G401.6 (cell line): ENCODE measurements around the gene S100A5.
"Not testable (repeated sequence)": the region's sequence is repeated elsewhere in the genome, so short reads cannot be mapped to it uniquely, and the experiment has no call there.

Experiments
- FAIRE-seq: peaks from 2 replicates; lab custom pipeline; 2012; peaks lifted over from hg19 to GRCh38; lab: Jason Lieb, UNC

Gene S100A5, protein sequence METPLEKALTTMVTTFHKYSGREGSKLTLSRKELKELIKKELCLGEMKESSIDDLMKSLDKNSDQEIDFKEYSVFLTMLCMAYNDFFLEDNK

DNA sequence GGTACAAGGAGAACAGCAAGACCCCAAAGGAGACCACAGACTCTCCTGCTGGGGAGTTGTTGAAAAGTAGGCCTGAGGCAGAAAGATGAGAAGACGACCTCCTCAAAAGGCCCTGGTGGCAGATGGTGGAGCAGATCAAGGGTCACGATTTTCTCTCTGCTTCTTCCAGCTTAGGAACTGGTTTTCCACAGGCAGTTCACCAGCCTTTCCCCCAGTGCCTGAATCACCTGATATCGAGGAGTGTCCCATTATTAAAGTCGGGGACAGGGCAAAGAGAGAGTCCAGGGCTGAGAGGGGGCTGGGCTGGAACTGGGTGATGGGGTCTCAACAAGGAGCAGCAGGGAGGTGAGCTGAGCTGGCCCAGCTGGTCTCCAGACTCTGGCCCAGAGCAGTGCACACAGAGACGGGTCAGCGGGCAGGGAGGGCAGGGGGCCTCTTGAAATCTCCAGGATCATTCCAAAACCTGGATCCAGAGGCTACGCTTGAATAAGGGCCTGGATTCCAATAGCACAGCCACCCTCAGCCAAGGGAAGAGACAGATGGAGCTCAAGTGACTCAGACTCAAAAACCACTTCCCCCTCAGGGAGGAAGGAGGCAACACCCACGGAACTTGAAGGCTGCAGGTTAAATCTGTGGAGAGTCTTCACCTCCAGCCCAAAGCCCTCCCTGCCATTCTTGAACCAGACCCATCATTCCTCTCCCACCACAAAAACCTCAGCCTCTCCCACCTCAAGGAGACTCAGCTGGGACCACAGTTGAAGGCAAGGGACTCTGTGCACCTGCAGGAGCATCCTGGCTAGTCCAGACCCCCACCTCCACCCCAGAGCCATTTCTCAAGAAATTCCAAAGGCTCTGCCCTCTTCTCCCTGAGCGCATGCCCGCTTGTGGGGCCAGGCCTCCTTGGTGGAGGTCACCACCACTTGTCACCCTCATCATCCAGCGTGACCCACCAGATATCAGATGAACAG is at the start of gene S100A5:
Gene S100A5 (minus strand): TSS at position 541 of the 968 bp plus-strand sequence. CDS start 743 bp downstream, outside the sequence.
- no peak for FAIRE-seq

DNA sequence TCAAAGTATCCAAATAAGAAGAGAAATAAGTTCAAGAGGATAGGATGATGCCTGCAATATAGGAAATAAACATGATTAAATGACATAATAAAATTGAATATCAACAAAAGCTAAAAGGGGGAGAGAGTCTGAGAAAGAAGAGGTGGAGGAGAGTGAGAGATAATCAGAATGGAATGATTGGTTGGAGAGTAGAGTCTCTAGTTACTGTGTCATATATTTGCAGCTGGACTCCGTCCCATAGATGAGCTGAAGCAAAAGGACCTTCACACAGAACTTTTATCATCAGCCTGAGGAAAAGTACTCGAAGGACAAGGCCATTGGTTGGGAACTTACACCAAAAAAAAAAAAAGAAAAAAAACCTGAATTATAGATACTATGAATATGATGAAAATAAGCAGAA is 47.7 kb upstream of the S100A5 start:
- FAIRE-seq, result no peak

DNA sequence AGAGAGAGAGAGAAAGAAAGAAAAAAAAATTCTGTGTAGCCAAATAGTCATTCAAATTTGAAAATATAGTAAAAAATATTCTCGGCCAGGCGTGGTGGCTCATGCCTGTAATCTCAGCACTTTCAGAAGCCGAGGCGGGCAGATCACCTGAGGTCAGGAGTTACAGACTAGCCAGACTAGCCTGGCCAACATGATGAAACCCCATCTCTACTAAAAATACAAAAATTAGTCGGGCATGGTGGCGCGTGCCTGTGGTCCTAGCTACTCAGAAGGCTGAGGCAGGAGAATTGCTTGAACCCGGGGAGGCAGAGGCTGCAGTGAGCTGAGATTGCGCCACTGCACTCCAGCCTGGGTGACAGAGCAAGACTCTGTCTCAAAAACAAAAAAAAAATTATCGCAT is 47.3 kb upstream of the S100A5 start:
- not testable (repeated sequence) for FAIRE-seq

DNA sequence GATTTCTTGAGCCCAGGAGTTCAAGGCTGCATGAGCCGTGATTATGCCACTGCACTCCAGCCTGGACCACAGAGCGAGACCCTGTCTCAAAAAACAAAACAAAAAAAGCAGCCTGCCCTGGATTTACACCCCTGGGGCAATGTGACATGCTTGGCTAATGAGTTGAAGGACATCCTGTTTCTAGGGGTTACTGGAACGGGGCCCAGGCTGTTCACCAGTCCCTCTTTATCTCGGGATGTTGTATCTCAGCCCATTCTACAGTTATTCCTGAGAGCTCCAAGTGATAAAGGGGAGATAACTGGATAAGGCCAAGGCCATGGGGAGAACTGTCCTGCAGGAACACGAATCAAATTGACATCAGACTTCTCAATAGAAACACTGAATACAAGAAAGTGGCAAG is 46.6 kb upstream of the S100A5 start:
- no peak for FAIRE-seq

DNA sequence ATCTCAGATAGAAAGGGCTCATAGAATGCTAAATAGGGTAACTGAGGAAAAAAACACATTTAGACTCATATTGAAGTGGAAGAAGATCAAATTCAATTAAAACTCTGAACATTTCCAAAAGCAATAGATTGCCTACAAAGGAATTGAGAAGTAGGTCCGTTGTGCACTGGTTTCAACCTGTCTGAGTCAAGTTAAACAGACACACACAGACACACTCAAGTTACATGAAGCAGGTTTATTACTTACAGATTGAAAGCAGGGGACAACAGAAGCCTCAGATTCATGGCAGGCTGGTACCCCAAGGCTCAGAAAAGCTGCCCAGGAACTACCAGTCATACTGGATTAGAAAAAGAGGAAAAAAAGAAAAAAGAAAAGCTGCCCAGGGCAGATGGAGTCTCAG is 45.6 kb upstream of the S100A5 start:
- FAIRE-seq, result no peak

DNA sequence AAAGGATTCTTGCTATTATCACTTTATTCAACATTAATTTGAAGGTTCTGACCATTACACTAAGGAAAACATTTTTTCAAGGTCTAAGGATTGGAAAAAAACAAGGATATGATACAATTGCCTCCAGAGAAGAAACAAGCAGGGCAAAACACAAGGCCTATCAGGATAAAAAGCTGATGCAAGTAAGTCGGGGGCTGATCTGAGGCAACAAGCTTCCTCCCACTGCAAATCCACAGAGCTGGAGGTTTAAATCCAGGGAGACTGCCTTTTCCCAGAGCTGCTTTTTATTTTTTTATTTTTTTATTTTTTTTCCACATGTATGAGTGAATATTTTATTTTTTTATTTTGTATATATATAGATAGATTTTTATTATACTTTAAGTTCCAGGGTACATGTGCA is 44.3 kb upstream of the S100A5 start:
- no peak for FAIRE-seq

DNA sequence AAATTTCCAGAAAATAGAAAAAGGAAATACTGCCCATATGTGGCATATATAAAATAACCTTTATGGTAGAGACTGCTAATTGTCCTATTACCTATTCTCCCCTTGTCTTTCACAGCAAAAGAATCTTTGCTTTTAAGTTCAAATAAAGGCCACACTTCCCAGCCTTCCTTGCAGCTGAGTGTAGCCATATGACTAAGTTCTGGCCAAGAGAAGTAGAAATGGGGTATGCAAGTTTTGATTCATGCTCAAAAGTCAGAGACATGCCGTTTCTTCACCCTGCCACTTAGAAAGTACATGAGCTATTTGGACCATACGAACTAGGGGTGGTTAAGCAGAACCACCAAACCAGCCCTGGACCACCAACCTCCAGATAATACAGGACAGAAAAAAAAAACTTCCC is 43.2 kb upstream of the S100A5 start:
- FAIRE-seq, result no peak

DNA sequence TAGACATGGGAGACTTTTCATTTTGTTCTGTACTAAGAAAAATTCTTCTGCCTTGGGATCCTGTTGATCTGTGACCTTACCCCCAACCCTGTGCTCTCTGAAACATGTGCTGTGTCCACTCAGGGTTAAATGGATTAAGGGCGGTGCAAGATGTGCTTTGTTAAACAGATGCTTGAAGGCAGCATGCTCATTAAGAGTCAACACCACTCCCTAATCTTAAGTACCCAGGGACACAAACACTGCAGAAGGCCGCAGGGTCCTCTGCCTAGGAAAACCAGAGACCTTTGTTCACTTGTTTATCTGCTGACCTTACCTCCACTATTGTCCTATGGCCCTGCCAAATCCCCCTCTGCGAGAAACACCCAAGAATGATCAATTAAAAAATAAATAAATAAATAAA is 42.8 kb upstream of the S100A5 start:
- FAIRE-seq, result not testable (repeated sequence)

DNA sequence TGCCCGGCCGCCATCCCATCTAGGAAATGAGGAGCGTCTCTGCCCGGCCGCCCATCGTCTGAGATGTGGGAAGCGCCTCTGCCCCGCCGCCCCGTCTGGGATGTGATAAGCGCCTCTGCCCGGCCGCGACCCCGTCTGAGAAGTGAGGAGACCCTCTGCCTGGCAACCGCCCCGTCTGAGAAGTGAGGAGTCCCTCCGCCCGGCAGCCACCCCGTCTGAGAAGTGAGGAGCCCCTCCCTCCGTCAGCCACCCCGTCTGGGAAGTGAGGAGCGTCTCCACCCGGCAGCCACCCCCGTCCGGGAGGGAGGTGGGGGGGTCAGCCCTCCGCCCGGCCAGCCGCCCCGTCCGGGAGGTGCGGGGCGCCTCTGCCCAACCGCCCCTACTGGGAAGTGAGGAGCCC is 42.1 kb upstream of the S100A5 start:
- not testable (repeated sequence) for FAIRE-seq

DNA sequence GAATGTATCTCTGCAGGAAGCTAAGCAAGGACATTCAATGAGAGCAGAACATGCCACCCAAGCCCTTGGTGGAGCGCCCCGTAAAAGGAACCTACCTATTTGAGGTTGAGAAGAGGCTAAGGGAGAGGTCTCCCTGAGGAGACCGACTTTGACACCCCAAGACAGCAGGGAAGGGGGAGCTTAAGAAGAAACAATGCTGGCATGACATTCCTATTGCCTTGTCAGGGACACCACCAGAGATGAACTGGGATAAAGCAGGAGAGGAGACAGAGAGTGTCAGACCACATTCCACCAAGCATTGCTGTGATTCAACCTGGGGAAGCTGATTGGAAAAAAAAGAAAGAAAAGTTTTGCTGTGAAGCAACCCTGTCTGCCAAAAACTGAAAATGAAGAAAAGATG is 38.2 kb upstream of the S100A5 start:
- no peak for FAIRE-seq

DNA sequence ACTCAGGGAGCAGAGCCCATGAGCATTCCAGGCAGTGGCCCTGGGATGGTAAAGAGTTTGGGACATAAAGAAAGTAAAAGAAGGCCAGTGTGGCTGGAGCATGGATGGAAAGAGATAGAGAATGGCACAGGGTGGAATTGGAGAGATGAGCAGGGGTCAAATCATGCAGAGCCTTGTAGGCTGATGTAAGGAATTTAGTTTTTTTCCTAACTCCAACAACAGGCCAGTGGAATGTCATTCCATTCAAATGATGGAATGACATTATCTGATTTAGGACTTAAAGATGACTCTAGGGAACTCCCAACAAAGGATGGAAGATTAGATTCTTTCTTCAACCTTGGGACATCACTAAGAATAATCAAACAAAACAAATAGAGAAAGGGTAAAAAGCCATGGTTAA is 37.8 kb upstream of the S100A5 start:
- FAIRE-seq, result no peak

DNA sequence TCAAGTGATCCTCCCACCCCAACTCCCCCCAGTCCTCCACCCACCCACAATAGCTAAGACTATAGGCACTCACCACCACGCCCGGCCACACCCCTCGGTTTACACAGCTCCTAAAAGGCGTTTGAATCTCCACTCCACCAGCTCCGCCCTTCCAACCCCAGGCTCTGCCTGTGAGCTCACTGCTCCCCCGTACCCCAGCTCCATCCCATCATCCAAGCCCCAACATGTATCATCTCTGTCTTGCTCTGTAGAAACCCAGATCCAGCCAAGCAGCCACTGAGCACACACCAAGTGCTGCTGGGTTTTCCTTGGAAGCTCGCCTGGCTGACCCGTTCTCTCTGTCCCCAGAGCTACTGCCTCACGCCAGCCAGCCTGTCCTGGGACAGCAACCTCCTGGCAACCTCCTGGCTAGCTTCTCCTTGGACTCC is 36.9 kb upstream of the S100A5 start:
- no peak for FAIRE-seq

DNA sequence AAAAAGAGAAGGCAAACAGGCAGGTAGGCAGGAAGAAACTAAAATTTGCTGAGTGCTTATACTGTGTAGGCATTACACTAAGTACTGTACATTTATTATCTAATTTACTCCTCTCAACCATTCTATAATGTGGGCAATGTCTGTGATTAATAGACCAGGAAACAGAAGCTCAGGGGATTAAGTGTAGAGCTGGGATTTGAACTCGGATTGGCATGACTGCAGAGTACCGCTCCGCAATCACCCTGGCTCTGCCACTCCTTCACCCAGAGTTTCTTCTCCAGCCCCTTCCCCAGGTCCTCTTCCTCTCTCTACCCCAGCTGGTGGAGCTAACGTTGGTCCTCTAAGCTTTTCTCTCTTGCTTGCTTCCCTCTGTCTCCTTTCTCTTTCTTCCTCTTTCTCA is 36.4 kb upstream of the S100A5 start:
- FAIRE-seq, result no peak

DNA sequence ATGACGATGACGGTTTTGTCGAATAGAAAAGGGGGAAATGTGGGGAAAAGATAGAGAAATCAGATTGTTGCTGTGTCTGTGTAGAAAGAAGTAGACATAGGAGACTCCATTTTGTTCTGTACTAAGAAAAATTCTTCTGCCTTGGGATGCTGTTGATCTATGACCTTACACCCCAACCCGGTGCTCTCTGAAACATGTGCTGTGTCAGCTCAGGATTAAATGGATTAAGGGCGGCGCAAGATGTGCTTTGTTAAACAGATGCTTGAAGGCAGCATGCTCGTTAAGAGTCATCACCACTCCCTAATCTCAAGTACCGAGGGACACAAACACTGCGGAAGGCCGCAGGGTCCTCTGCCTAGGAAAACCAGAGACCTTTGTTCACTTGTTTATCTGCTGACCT is 34.8 kb upstream of the S100A5 start:
- not testable (repeated sequence) for FAIRE-seq

DNA sequence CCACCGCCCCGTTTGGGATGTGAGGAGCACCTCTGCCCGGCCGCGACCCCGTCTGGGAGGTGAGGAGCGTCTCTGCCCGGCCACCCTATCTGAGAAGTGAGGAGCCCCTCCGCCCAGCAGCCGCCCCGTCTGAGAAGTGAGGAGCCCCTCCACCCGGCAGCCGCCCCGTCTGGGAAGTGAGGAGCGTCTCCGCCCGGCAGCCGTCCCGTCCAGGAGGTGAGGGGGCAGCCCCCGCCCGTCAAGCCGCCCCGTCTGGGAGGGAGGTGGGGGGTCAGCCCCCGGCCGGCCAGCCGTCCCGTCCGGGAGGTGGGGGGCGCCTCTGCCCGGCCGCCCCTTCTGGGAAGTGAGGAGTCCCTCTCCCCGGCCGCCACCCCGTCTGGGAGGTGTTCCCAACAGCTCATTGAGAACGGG is 34.4 kb upstream of the S100A5 start:
- FAIRE-seq, result not testable (repeated sequence)

DNA sequence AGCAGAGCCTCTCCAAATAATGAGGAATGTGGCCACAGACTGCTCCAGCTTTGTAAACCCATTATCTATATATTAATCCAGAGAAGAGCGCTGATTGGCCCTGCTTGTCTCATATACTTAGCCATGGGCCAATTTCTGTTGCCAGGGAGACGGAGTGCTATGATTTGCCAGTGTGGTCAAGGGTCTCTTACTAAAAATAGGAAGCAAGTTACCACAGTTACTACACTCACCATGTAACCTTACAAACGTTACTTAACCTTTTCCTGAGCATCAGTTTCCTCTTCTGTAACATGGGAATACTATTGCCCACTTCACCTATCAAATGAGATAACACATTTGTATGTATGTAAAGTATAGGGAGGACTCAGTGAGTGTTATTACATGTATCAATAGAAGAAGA is 32.6 kb upstream of the S100A5 start:
- no peak for FAIRE-seq

DNA sequence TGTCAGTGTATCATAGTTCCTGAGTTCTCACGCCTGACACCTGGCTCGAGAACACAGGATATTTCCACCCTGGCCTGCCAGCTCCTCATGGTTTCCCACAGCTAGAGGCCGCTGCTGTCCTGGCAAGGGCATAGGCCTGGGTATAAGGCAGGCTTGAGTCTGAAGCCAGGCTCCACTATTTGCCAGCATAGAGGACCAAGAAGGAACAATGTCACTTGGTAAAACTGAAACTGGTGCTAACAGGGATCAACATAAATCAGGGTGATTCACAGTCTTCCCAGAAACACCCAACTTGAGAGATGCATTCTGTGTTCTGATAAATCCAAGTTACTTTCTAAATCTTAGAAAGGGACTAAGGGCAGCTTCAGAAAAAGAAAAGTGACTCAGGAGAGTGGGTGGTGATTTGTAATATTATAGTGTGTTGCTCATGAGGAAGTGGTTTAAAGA is 31.9 kb upstream of the S100A5 start:
- FAIRE-seq, result no peak

DNA sequence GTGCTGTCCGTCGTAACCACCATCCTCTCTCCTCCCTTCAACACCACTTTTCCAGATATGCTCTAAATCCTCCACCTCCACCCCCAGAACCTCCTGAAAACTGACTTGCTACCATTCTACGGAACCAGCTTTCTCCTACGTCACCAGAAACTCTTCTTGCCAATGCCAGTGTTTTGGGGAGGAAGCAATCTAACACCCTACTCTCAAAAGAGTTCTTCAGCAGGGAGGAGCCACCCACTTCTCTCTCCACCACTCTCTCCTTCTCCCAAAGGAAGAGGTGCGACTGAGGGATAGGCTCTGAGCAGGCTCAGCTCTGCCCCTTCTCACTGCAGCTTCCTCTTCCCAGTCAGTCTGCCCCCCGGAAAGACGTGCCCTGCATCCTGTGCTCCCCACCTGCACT is 31.0 kb upstream of the S100A5 start:
- no peak for FAIRE-seq

DNA sequence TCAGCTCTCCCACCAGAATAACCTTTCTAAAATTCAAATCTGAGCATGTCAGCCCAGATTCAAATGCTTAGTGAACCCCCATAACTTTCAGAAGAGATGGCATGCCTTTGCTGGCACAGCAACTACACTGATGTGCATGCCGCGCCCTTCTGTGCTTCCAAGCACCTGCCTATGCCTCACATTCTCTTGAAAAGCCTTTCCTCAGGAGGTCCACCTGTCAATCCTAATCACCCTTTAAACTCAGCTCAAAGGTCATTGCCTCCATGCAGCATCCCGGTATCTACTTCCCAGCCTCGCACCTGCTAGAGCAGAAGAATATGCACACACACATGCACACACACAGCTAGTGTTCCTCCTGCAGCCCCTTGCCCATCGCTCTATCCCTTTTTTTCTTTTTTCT is 30.1 kb upstream of the S100A5 start:
- FAIRE-seq, result no peak

DNA sequence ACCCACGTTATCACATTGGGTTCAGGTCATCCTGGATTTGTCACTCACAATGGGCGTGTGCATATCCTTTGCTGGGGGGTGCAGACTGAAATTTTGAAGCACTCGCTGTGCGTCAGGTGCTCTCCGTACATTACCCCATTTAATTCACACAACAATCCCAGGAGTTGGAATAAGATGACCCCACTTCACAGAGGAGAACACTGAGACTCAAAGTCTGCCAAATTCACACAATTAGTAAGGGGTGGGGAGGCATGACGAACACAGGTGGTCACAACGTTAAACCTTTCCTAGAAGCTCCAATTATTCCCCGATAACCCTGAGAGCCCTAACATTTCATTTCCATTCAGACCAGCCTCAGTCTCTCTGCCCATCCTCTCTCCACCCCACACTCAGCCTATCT is 28.7 kb upstream of the S100A5 start:
- no peak for FAIRE-seq

DNA sequence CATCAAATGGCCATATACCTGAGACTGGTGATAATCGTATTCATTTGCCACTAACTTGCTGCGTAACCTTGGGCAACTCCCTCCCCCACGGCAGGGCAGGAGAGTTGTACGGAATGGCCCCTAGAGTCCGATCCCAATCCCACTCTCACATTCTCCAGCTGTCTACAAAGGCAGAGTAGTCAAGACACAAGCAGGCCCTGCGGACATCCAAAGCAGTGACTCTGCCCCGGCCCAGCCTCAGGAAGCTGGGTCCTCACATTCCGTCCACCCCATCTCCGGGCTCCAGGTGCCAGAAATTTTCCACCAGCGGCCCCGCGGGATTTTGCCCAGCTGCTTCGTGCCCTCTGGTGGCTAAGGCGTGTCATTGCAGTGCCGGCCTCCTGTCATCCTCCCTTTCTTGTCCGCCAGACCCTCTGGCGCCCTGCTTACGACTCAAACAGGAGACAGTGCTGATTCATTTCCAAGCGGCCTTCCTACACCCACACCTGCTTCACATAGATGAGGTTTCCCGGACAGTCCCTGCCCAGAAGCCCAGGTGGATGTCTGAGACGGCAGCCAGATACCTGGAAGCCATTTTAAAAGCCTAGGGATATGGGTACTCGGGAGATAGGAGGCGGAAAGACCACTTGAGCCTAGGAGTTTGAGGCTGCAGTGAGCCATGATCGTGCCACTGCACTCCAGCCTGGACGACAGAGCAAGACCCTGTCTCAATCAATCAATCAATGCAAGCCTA is 27.8 kb upstream of the S100A5 start:
- peak; percentile 87 for FAIRE-seq

DNA sequence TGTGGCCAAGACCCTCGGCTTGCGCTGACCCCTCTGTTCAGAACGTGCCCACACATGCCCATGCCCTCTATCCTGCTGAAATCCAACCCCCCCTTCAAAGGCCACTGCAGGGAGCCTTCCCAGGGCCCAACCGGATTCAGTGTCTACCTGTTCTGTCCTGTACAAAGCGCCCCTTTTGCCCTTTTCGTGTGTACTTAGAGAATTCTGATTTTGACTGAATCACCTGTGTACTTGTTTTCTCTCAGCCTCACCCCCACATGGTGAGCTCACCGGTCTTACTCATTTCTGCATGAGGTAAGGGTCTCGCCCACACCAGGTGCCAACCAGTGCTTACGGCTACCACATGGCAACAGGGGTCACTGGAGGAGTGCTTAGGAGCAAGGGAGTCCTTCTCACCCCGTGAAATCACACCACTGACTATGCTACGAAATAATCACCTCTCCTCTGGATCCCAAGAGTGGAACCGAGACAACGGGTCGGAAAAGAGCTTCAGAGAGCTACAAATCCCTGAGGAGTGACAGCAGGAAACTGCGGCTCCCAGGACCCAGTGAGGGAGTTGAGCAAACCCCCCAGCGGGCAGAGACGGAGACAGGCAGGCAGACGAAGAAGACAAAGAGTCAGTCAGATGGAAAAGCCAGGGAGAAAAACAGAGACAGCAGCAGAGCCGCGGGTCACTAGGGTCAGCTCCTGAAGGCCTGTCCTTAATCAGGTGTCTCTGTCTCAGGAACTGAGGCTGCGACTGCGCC is 27.1 kb upstream of the S100A5 start:
- FAIRE-seq, result no peak
